H1 (cell line): ENCODE measurements around the gene PSPH. TPM values are rescaled to one million over a fixed set of nuclear protein-coding genes. Genes with fewer than 3 reads are reported as not detected.
"Not testable (repeated sequence)": the region's sequence is repeated elsewhere in the genome, so short reads cannot be mapped to it uniquely, and the experiment has no call there.

ENCODE experiments used
- CTCF ChIA-PET: fragments of 300-600 bp; sonication (Branson Sonifier 250); formaldehyde crosslinking; loops from one replicate; lab custom pipeline; 2021; ENCODE audit not compliant: partially characterized antibody; lab: Charles Lee
- POLR2A ChIA-PET: fragments of 300-600 bp; sonication (Branson Sonifier 250); formaldehyde crosslinking; loops from one replicate; lab custom pipeline; 2021; ENCODE audit warnings: inconsistent platforms; ENCODE audit not compliant: partially characterized antibody; lab: Charles Lee
- DNase-seq, 2 experiments: peaks; one replicate each; pipeline versions ENCODE4 v3.0.0 to v3.0.0-alpha.2; 2010 to 2022; ENCODE audit warnings: low spot score in 2 of 2, low read depth in 1 of 2, mixed read lengths in 1 of 2
- FAIRE-seq: peaks from 2 replicates; lab custom pipeline; 2011; peaks lifted over from hg19 to GRCh38; lab: Jason Lieb, UNC
- H2AFZ ChIP-seq: 2 replicates; pipeline ENCODE4 v1.8.1; 2012; ENCODE audit warnings: low read length, inconsistent platforms
- H2AK5ac ChIP-seq: 2 replicates; pipeline ENCODE4 v1.6.1; 2013; ENCODE audit warnings: low read depth, low read length
- H2BK120ac ChIP-seq: replicated peaks from 2 replicates; pipeline ENCODE3; 2013; ENCODE audit warnings: low read depth, low read length, inconsistent platforms
- H2BK12ac ChIP-seq: 2 replicates; pipeline ENCODE4 v1.6.1; 2013; ENCODE audit warnings: low read depth, low read length
- H2BK15ac ChIP-seq: 2 replicates; pipeline ENCODE4 v1.6.1; 2013; ENCODE audit warnings: low read length
- H2BK20ac ChIP-seq: 2 replicates; pipeline ENCODE4 v1.6.1; 2013; ENCODE audit warnings: low read length
- H2BK5ac ChIP-seq: 2 replicates; pipeline ENCODE4 v1.6.1; 2013; ENCODE audit warnings: low read depth, low read length
- H3K14ac ChIP-seq: 2 replicates; pipeline ENCODE4 v1.6.1; 2013; ENCODE audit warnings: inconsistent platforms; ENCODE audit not compliant: insufficient read length
- H3K18ac ChIP-seq: 2 replicates; pipeline ENCODE4 v1.6.1; 2013; ENCODE audit warnings: low read length; ENCODE audit errors: extremely low read depth
- H3K23ac ChIP-seq: 2 replicates; pipeline ENCODE4 v1.6.1; 2013; ENCODE audit warnings: inconsistent platforms; ENCODE audit not compliant: insufficient read length
- H3K23me2 ChIP-seq: 2 replicates; pipeline ENCODE4 v1.6.1; 2013; ENCODE audit warnings: low read depth, low read length
- H3K27ac ChIP-seq: 2 replicates; pipeline ENCODE4 v1.6.1; 2011; ENCODE audit warnings: low read depth, low read length, inconsistent platforms
- H3K27me3 ChIP-seq, 4 experiments: replicated peaks in 1 of 4; 1 replicate in 1 of 4; 2 replicates in 3 of 4; pipeline versions ENCODE4 v1.6.1 to v1.8.1; 2011 to 2013; ENCODE audit warnings: low read length in 3 of 4, mild to moderate bottlenecking in 3 of 4, inconsistent platforms in 2 of 4, mixed read lengths in 2 of 4, moderate library complexity in 1 of 4; ENCODE audit not compliant: control insufficient read depth in 3 of 4, insufficient read depth in 3 of 4; ENCODE audit errors: extremely low read depth in 1 of 4
- H3K36me3 ChIP-seq, 4 experiments: 2 replicates each; pipeline versions ENCODE4 v1.6.1 to v1.8.1; 2011 to 2013; ENCODE audit warnings: mild to moderate bottlenecking in 4 of 4, low read length in 3 of 4, moderate library complexity in 2 of 4, control low read depth in 1 of 4, inconsistent platforms in 1 of 4; ENCODE audit not compliant: insufficient read depth in 4 of 4, control insufficient read depth in 2 of 4
- H3K4ac ChIP-seq: replicated peaks from 2 replicates; pipeline ENCODE3; 2013; ENCODE audit warnings: low read length, low read depth, mixed read lengths, inconsistent platforms; ENCODE audit not compliant: insufficient read length
- H3K4me1 ChIP-seq, 4 experiments: replicated peaks in 1 of 4; 1 replicate in 1 of 4; 2 replicates in 3 of 4; pipeline versions ENCODE4 v1.6.1 to v1.8.1; 2011 to 2013; ENCODE audit warnings: low read length in 3 of 4, inconsistent platforms in 2 of 4, mixed read lengths in 1 of 4; ENCODE audit not compliant: insufficient read depth in 4 of 4, control insufficient read depth in 3 of 4
- H3K4me2 ChIP-seq, 2 experiments: 2 replicates each; pipeline versions ENCODE4 v1.6.1 to v1.8.1; 2011 to 2013; ENCODE audit warnings: low read depth in 2 of 2, low read length in 2 of 2, control low read depth in 1 of 2, inconsistent platforms in 1 of 2, mild to moderate bottlenecking in 1 of 2; ENCODE audit not compliant: insufficient read depth in 1 of 2
- H3K4me3 ChIP-seq, 4 experiments: fragments of 200-600, 300-600 bp in 1 of 4; sonication (generic), shearing (Covaris generic), sonication (Bioruptor Twin) in 1 of 4; 2 replicates each; pipeline versions ENCODE4 v1.5.1 to v1.8.1; 2011 to 2016; ENCODE audit warnings: low read length in 4 of 4, low read depth in 3 of 4, control low read depth in 2 of 4, inconsistent platforms in 2 of 4, mild to moderate bottlenecking in 2 of 4, mixed read lengths in 1 of 4, moderate library complexity in 1 of 4; ENCODE audit not compliant: insufficient read depth in 2 of 4; ENCODE audit errors: extremely low read depth in 1 of 4
- H3K56ac ChIP-seq: replicated peaks from 2 replicates; pipeline ENCODE3; 2013; ENCODE audit warnings: low read depth, mild to moderate bottlenecking, mixed read lengths, low read length, inconsistent platforms; ENCODE audit not compliant: insufficient read length
- H3K79me1 ChIP-seq: 2 replicates; pipeline ENCODE4 v1.6.1; 2013; ENCODE audit warnings: low read depth, low read length, control low read depth
- H3K79me2 ChIP-seq, 2 experiments: 2 replicates each; pipeline versions ENCODE4 v1.6.1 to v1.8.1; 2012 to 2013; ENCODE audit warnings: low read length in 2 of 2, mild to moderate bottlenecking in 2 of 2, inconsistent platforms in 1 of 2; ENCODE audit not compliant: insufficient read depth in 2 of 2, control insufficient read depth in 1 of 2
- H3K9ac ChIP-seq, 4 experiments: replicated peaks in 1 of 4; 1 replicate in 1 of 4; 2 replicates in 3 of 4; pipeline versions ENCODE4 v1.6.1 to v1.8.1; 2011 to 2013; ENCODE audit warnings: low read depth in 3 of 4, low read length in 3 of 4, control low read depth in 2 of 4, mild to moderate bottlenecking in 2 of 4, moderate library complexity in 2 of 4, inconsistent platforms in 1 of 4; ENCODE audit errors: extremely low read depth in 1 of 4
- H3K9me3 ChIP-seq, 2 experiments: 2 replicates each; pipeline versions ENCODE4 v1.6.1 to v1.8.1; 2012 to 2013; ENCODE audit warnings: mild to moderate bottlenecking in 2 of 2, moderate library complexity in 2 of 2, control low read depth in 1 of 2, inconsistent platforms in 1 of 2, low read depth in 1 of 2, low read length in 1 of 2, mixed read lengths in 1 of 2; ENCODE audit not compliant: insufficient read depth in 2 of 2
- H4K20me1 ChIP-seq, 2 experiments: replicated peaks in 1 of 2; 2 replicates each; pipeline versions ENCODE3 to v1.8.1; 2011 to 2013; ENCODE audit warnings: inconsistent platforms in 2 of 2, low read length in 2 of 2, mild to moderate bottlenecking in 1 of 2; ENCODE audit not compliant: insufficient read depth in 2 of 2, control insufficient read depth in 1 of 2
- H4K5ac ChIP-seq: 2 replicates; pipeline ENCODE4 v1.6.1; 2013; ENCODE audit warnings: low read length, low read depth, mixed read lengths, inconsistent platforms; ENCODE audit not compliant: insufficient read length
- H4K8ac ChIP-seq: 2 replicates; pipeline ENCODE4 v1.8.0; 2013; ENCODE audit warnings: mild to moderate bottlenecking, moderate library complexity, low read length, inconsistent platforms; ENCODE audit not compliant: insufficient read depth; ENCODE audit errors: extremely low read depth
- H4K91ac ChIP-seq: replicated peaks from 2 replicates; pipeline ENCODE3; 2013; ENCODE audit warnings: low read length, mixed read lengths, inconsistent platforms; ENCODE audit not compliant: insufficient read length
- WGBS, 2 experiments: shearing (Covaris generic) in 1 of 2; methylation state at CpG; one replicate each; pipeline versions ENCODE4 v1.1.6 to v1.1.7; 2013 to 2015; ENCODE audit warnings: low lambda C conversion rate in 2 of 2, mixed read lengths in 2 of 2, inconsistent platforms in 1 of 2, low coverage in 1 of 2, missing lambda C conversion rate in 1 of 2; ENCODE audit not compliant: insufficient replicate concordance in 2 of 2, insufficient coverage in 1 of 2, insufficient read length in 1 of 2; ENCODE audit errors: extremely low coverage in 1 of 2, missing lambda C conversion rate in 1 of 2; 5-methylcytosine and 5-hydroxymethylcytosine counted together
- polyA plus RNA-seq, 7 experiments: library from polyadenylated mRNA; depleted of rRNA in 3 of 7; stranded (reverse) in 5 of 7; unstranded in 2 of 7; fragments of >200 nt in 5 of 7; fragments of 200-250 nt in 2 of 7; gene quantifications; 1 replicate in 5 of 7; 2 replicates in 1 of 7; 4 replicates in 1 of 7; pipeline versions ENCODE4 v1.2.1 to v1.2.3, GENCODE V29; 2011 to 2013; ENCODE audit warnings: missing spikeins in 2 of 7, mixed read lengths in 2 of 7
- total RNA-seq: library from RNA; stranded (reverse); fragmentation: NEBNext Ultra II Directional; extraction: Animal tissue kit (Norgen Biotek cat#: 25700); gene quantifications from 2 replicates; pipeline ENCODE4 v1.2.1, GENCODE V29; 2021

The PSPH gene
- total and polyA plus RNA-seq, 2 of the 8 experiments (the other 6 are each of a cell fraction or from before 2014, with no cell fraction given): 31.0 to 64.8 TPM

DNA sequence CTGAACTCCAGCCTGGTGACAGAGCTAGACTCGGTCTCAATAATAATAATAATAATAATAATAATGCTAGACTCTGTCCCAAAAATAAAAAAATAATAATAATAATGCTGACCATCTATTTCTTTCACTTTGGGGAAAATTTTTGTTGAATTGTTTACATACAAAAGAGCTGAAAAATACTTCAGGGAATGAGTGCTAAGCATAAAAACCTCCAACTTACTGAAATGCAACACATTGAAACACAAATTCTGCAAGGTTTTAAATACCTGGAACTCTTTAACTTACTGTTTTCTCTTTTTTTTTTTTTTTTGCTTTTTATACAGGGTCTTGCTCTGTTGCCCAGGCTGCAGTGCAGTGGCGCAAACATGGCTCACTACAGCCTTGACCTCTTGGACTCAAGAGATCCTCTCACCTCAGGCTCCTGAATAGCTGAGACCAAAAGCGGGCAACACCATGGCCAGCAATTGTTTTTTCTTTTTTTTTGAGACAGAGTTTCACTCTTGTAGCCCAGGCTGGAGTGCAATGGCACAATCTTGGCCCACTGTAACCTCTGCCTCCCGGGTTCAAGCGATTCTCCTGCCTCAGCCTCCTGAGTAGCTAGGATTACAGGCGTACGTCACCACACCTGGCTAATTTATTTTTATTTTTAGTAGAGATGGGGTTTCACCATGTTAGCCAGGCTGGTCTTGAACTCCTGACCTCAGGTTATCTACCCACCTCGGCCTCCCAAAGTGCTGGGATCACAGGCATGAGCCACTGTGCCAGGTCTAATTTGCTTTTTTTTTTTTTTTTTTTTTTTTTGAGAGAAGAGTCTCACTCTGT, 47.2 kb upstream of the PSPH start:
- H4K8ac ChIP-seq, H3K14ac ChIP-seq, H3K27ac ChIP-seq, H3K18ac ChIP-seq, H2BK5ac ChIP-seq, H3K23ac ChIP-seq, H2BK12ac ChIP-seq, H3K23me2 ChIP-seq, H2BK20ac ChIP-seq, FAIRE-seq, H4K91ac ChIP-seq, H3K79me1 ChIP-seq, H3K27me3 ChIP-seq, H4K20me1 ChIP-seq, DNase-seq, H3K4me2 ChIP-seq, H3K4me1 ChIP-seq, H3K9ac ChIP-seq, H3K79me2 ChIP-seq, H3K56ac ChIP-seq, H3K4me3 ChIP-seq, H2BK15ac ChIP-seq, H2AK5ac ChIP-seq, H3K9me3 ChIP-seq, H3K4ac ChIP-seq, H4K5ac ChIP-seq, H2AFZ ChIP-seq, H2BK120ac ChIP-seq: not testable (repeated sequence)
- H3K36me3 ChIP-seq: peaks cover 0 to 24% (median 9%) of the 10 kb centered on the region in 4 experiments; a peak in 5 of 8 replicates
- POLR2A ChIA-PET: interaction anchor here (1.4 kb wide), 1 partner anchor 9 kb away, joined by 4 read pairs; no protein-coding TSS in a partner anchor
- 82% methylated on average over 8 of the region's 8 CpGs; no CpG with 5 or more reads in 1 of the 2 experiments for WGBS, 2 experiments
- CTCF ChIA-PET: interaction anchor here (0.6 kb wide), 3 partner anchors 10 to 583 kb away, joined by 3 to 4 read pairs (median 3); no protein-coding TSS in a partner anchor
